NCI-H1417 treated with DMSO at 0.1 percent for 48 hours (cell line): ENCODE measurements around the gene ZNF470.

Experiments used
- DNase-seq: peaks from one replicate; lab custom pipeline; 2025; lab: John Stamatoyannopoulos, UW

ZNF470 gene

DNA sequence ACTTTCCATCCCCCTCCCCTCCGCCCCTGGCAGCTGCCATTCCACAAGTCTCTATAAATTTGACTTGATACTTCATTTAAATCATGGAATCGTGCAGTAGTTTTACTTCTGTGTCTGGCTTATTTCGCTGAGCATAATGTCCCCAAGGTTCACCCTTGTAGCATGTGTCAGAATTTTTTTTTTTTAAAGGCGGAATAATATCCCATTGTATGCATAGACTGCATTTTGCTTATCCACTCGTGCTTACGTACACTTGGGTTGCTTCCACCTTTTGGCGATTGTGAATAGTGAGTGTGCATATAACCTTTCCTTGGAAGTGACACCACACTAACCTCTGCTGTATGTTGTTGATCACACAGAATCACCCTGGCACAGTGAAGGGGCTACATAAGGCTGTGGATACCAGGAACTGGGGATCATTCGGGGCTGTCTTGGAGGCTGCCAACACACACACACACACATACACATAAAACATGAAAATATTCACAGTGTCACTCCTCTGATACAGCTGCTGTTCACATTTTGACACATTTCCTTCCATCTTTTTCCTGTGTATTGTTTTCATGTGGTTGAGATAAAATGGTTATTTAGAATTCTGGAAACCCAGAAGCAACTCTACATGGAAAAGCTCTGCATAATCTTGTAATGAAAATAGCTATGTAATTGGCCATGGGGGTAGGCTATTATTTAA, 41.2 kb downstream of the ZNF470 start:
- no peak for DNase-seq

- no peak for DNase-seq
Observed at GRCh38 chr19:56611288-56611687, 44.0 kb downstream of the ZNF470 start.

DNA sequence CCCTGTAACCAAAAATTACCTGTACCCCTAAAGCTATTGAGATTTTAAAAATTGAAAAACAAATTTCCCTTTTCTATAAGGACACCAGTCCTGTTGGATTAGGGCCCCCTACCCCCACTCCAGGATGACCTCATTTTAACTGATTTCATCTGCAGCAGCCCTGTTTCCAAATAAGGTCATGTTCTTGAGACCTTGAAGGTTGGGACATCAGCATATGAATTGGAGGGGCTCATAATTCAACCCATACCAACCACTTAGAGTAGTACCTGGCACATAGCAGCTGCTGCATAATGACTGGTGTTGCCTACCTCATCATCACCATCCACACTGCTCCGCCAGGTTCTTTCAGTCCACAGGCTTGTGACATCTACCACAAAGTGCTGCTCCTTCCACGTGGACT, 45.5 kb downstream of the ZNF470 start:
- DNase-seq, result no peak

- no peak for DNase-seq
Observed at GRCh38 chr19:56613639-56614038, 46.4 kb downstream of the ZNF470 start.

- DNase-seq, result no peak
Observed at GRCh38 chr19:56617531-56617930, 50.3 kb downstream of the ZNF470 start.

- no peak for DNase-seq
Observed at GRCh38 chr19:56619121-56619520, 51.9 kb downstream of the ZNF470 start.

DNA sequence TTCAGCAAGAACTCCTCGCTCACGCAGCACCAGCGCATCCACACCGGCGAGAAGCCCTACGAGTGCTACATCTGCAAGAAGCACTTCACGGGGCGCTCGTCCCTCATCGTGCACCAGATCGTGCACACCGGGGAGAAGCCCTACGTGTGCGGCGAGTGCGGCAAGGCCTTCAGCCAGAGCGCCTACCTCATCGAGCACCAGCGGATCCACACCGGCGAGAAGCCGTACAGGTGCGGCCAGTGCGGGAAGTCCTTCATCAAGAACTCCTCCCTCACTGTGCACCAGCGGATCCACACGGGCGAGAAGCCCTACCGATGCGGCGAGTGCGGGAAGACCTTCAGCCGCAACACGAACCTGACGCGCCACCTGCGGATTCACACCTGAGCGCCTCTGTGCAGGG, 55.1 kb downstream of the ZNF470 start:
- no peak for DNase-seq

GRCh38 chr19:56623006-56623405, 55.7 kb downstream of the ZNF470 start:
- no peak for DNase-seq

DNA sequence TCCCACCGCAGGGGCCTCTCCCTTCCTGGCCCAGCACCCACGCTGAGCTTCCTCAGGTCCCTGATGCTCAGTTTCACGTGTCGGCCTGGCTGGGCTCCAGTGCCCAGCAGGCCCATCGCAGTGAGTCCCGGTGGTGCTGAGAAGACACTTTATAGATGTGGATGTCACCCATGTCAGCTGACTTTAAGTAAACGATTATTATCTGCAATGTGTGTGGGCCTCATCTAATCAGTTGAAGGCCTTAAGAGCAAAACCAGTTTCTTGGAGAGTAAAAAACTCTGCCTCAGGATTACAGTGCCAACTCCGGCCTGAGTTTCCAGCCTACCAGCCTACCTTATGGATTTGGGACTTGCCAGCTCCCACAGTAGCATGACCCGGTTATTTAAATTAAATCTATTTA, 58.4 kb downstream of the ZNF470 start:
- no peak for DNase-seq

DNA sequence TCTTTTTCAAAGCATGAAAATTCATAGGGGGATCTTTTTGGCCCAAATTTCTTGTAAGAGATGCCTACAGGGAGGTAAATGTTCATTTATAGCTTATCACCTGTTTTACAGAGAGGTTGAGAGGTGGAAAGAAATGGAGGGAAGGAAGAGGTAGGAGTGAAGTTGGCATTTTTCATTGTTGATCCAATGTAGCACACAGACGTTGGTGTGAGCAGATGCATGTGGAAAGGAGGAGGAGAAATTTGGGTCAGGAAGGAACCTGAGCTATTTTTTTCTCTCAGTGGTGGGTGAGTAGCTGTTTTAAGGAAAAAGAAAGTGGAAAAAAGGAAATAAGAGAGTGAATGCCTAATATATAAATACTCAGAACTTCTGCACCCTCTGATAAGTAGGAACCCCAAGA, 65.8 kb downstream of the ZNF470 start:
- DNase-seq, result no peak

GRCh38 chr19:56637976-56638555, 70.8 kb downstream of the ZNF470 start:
- DNase-seq, result no peak
